GM18507 (cell line): Measurements from ENCODE around the gene CDK2AP2.
"Not testable (repeated sequence)": the region's sequence is repeated elsewhere in the genome, so short reads cannot be mapped to it uniquely, and the experiment has no call there.

Source experiments
- DNase-seq: peaks from one replicate; pipeline ENCODE4 v3.0.0; 2011; ENCODE audit warnings: low read depth; ENCODE audit not compliant: insufficient read length; ENCODE audit errors: extremely low spot score
- FAIRE-seq: peaks from 2 replicates; lab custom pipeline; 2011; peaks lifted over from hg19 to GRCh38; lab: Jason Lieb, UNC

The CDK2AP2 gene

DNA sequence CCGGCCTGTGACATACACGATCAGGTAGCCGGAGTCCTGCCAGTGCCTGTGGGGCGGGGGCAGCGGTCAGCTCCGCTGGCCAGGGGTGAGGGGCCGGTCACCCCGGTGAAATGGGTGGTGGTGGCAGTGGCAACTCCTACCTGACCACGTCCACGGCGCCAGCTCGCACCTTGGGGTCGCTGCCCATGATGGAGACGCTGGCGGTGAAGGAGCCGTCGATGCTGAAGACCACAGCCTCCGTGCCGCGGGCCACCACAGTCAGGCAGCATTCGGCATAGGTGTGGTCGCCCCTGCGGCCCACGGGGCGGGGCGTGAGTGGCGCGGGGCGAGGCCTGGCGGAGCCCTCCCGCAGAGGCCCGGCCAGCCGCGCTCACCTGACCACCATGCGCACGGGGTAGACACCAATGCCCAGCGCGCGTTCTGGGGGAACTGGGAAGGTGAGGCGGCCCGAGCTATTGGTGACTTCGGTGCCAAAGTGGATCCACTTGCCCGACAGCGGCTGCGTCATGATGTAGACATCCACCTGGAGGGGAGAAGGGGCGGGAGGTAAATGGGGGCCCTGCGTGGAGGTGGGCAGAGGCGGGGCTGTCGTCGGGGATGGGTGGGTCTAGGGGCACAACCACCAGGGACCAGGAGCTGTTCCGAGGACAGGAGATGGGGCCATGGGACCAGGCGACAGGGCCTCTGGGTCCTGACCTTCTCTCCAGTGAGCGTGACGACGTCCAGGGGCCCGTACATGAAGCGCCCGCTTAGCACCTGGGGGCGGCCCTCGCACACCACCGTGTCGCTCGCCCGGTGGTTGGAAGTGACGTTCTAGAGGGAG is 14.2 kb downstream of the CDK2AP2 start:
- no peak for FAIRE-seq

GRCh38 chr11:67492801-67493547 is 15.0 kb downstream of the CDK2AP2 start:
- FAIRE-seq (no peak), DNase-seq (no peak)

More for the DNA sequence above, 14.2 kb downstream of the CDK2AP2 start:
- no peak for DNase-seq

DNA sequence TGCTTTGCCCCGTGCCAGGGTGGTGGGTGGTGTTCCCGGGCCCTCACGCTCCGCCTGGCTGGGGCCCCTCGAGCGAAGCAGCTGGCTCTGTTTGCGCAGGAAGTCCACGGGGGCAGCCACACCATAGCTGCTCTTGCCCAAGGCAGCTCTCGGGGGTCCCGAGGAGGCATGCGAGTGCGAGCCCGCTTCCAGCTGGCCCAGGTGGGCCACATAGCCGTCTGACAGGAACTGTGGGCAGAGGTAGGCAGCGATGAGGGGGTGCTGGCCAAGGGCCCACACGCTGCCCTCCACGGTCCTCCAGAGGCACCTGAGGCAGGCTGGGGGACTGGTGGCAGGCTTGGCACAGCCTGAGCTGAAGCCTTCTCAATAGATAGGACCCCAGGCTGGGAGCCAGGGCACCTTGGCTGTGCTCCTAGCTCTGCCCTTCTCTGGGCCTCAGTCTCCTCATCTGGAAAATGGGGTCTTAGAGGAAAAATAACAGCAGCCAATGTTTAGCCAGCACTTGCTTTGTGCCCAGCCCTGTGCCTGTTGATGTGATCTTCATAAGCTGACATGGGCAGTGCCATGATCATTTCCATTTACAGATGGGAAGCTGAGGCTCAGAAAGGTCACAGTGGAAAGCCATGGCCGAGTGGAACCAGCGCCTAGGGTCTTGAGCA is 15.8 kb downstream of the CDK2AP2 start:
- FAIRE-seq (no peak), DNase-seq (no peak)

- FAIRE-seq (no peak), DNase-seq (no peak)
These were observed 16.5 kb downstream of the CDK2AP2 start for GRCh38 chr11:67491276-67492068.

- DNase-seq (no peak), FAIRE-seq (no peak)
These were observed 17.3 kb downstream of the CDK2AP2 start for GRCh38 chr11:67490727-67491065.

DNA sequence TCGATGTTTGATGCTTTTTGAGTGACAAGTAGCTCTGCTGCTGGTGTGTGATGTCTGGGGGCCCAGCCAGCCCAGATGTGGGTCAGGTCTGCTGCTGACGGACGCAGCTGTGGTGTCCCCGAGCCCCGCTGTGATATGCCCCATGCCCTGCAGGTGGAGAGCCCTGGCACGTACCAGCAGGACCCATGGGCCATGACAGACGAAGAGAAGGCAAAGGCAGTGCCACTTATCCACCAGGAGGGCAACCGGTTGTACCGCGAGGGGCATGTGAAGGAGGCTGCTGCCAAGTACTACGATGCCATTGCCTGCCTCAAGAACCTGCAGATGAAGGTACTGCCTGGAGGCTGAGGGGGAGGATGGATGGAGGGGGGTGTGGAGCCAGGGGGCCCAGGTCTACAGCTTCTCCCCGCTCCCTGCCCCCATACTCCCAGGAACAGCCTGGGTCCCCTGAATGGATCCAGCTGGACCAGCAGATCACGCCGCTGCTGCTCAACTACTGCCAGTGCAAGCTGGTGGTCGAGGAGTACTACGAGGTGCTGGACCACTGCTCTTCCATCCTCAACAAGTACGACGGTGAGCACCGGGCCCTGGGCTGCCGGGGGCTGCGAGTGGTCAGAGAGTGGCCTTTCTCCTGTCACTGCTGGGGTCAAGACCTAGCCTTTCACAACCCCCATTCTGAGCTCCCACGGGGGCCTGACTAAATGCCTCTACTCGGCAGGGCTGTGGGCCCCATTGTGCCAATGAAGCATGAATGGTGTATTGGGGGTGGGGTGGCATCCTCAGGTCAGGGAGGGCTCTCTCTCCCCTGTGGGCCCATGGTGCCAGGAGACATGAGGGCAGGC is 17.9 kb downstream of the CDK2AP2 start:
- DNase-seq (no peak), FAIRE-seq (no peak)

- FAIRE-seq: no peak
These were observed 18.6 kb downstream of the CDK2AP2 start for GRCh38 chr11:67489203-67489884.

DNA sequence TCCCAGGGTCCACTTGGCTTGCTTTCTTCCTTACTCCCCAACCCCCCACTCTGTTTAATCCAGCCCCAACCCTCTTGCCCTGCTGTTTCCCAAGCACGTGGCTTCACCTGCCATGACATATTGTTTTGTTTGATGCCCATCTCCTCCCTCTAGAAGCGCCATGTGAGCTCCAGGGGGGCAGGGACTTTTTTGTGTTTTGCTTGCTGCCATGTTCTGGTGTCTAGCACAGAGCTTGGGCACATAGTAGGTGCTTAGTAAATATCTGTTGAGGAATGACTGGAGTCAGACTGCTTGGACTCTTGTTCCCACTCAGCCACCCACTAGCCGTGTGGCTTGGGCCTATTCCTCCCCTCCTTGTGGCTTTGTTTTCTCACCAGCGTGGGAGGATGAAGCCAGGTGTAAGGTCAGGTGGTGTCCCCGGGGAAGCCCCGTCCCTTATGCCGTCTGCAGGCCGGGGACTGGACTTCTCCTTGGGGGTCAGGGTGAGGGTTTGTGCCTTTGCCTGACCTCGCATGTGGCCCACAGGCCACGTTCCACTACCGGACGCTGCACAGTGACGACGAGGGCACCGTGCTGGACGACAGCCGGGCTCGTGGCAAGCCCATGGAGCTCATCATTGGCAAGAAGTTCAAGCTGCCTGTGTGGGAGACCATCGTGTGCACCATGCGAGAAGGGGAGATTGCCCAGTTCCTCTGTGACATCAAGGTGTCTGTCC is 21.3 kb downstream of the CDK2AP2 start:
- peak; percentile 97 for FAIRE-seq
- no peak for DNase-seq

More at GRCh38 chr11:67489203-67489884, 18.6 kb downstream of the CDK2AP2 start:
- DNase-seq: no peak

DNA sequence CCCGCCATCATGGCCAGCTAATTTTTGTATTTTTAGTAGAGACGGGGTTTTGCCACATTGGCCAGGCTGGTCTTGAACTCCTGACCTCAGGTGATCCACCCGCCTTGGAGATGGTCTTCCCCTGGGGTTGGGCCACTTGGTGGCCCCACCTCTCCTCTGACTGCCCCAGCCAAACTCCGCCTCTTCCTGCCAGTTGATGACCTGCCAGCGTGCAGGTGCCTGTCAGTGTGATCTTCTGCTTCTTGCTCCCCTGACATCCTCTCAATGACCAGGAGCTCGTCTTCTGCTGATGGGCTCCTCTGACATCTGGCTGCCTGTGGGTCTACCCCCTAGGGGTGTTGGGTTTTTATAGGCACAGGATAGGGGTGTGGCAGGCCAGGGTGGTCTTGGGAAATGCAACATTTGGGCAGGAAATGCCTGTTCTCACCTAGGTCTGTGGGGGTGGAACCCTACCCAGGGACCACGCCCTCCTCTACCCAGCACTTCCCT is 22.0 kb downstream of the CDK2AP2 start:
- DNase-seq: not testable (repeated sequence)

DNA sequence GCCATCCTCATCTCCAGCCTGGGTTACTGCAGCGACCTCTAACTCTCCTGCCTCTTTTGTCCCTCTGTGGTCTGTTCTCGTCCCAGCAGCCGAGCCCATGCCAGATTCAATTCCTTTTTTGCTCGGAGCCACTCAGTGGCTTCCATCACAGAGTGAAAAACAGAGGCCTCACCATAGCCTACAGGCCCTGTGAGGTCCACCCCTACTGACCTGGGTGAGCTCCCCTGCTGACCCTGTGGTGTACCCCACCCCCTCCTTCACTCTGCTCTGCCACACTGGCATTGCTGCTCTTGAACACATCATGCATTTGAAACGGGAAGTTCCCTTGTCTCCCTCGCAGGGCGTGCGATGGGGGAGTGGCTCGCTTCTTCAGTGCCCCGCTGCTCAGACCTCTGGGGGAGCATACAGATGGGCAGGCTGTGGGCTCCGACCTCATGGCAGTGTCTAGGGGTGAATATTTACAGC is 23.1 kb downstream of the CDK2AP2 start:
- no peak for DNase-seq
- peak; percentile 95 for FAIRE-seq

More for the DNA sequence above, 22.0 kb downstream of the CDK2AP2 start:
- FAIRE-seq: peak; percentile 85

DNA sequence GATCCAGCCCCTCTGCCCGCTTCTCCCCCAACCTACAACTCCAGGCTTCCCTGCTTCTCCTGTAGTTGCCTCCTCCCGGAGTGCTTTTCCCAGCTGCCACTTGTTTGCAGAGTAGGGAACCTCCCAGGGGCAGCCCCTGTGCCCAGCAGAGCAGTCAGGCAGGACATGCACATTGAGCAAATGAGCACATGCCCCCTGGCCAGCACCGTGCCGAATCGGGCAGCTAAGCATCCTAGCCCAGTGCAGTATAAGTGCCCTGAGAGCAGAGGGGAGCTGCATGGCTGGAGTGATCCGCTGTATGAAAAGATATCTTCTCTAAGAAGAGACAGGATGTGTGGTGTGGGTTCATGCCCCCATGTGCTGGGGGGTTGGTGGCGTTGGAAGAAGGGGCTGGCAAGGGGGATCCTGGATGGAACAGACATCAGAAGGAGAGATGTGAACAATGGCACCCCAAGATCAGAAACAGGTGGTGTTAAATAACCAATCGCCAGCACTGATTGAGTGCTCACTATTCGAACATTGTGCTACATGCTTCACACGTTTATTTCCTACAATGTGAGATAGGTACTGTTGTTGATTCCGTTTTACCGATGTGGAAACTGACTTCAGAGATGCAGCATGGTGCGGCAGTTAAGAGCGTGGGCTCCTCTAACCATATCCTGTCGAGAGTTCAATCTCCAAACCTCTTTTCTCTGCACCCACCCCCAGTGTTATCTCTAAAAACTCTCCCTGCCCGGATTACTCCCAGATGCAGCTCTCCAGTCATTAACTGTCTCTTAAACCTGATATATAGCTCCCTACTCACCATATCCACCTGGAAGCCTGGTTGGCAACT is 23.9 kb downstream of the CDK2AP2 start:
- DNase-seq: no peak
- FAIRE-seq: peak; percentile 45

- peak; percentile 96 for FAIRE-seq
These were observed 24.8 kb downstream of the CDK2AP2 start, which contains the start of gene AIP for GRCh38 chr11:67482827-67483798. Gene AIP, plus strand, starts transcription at chr11:67483026. Its CDS starts 133 bp downstream, at chr11:67483159.

GRCh38 chr11:67482275-67482826 is 25.6 kb downstream of the CDK2AP2 start:
- DNase-seq (no peak), FAIRE-seq (no peak)

More at GRCh38 chr11:67482827-67483798, 24.8 kb downstream of the CDK2AP2 start, which contains the start of gene AIP:
- DNase-seq: peak; percentile 88

GRCh38 chr11:67477344-67478050 is 30.5 kb downstream of the CDK2AP2 start:
- FAIRE-seq, DNase-seq: not testable (repeated sequence)
